HEK293 (cell line): Measurements from ENCODE around the gene PDE3A.

Source experiments
- CTCF ChIA-PET: fragments of 350-600 bp; formaldehyde crosslinking; extraction: SDS; loops from one replicate; lab custom pipeline; 2021; ENCODE audit warnings: antibody characterized with exemption; lab: Yijun Ruan, JAX
- POLR2A ChIA-PET: fragments of 300-600 bp; formaldehyde crosslinking; extraction: SDS; loops from one replicate; lab custom pipeline; 2020; ENCODE audit warnings: antibody characterized with exemption, inconsistent platforms; lab: Yijun Ruan, JAX
- H3K27ac ChIP-seq: fragments of 200-500 bp; sonication (Bioruptor generic); 2 replicates; pipeline ENCODE4 v1.5.1; 2014; ENCODE audit warnings: low read depth, low read length, control low read depth, inconsistent platforms; ENCODE audit errors: extremely low read depth
- H3K36me3 ChIP-seq, 2 experiments: fragments of 200-500 bp in 1 of 2; sonication (Bioruptor generic) in 1 of 2; 1 replicate in 1 of 2; 2 replicates in 1 of 2; pipeline ENCODE4 v1.5.1; 2014 to 2017; ENCODE audit warnings: inconsistent platforms in 2 of 2, low read length in 2 of 2; ENCODE audit not compliant: control insufficient read depth in 2 of 2, insufficient read depth in 1 of 2
- H3K4me1 ChIP-seq: fragments of 200-500 bp; sonication (Bioruptor generic); 2 replicates; pipeline ENCODE4 v1.5.1; 2014; ENCODE audit warnings: mild to moderate bottlenecking, low read length, inconsistent platforms; ENCODE audit not compliant: control insufficient read depth, insufficient read depth
- H3K4me3 ChIP-seq: 2 replicates; pipeline ENCODE4 v1.5.1; 2011; ENCODE audit warnings: low read depth, mild to moderate bottlenecking, control low read depth, low read length, moderate library complexity
- H3K9me3 ChIP-seq: fragments of 200-500 bp; sonication (Bioruptor generic); 2 replicates; pipeline ENCODE4 v1.5.1; 2014; ENCODE audit warnings: low read depth, low read length, inconsistent platforms; ENCODE audit not compliant: control insufficient read depth, insufficient read depth
- BCL6B ChIP-seq: fragments of 450-650 bp; formaldehyde crosslinking; IDR thresholded peaks from 2 replicates; pipeline ENCODE4 v1.5.1; 2017; ENCODE audit warnings: missing biosample characterization, missing genetic modification characterization
- CTCF ChIP-seq: fragments of 450-650 bp; formaldehyde crosslinking; IDR thresholded peaks from 2 replicates; pipeline ENCODE4 v1.5.1; 2016; ENCODE audit warnings: missing biosample characterization, missing genetic modification characterization
- GLI2 ChIP-seq: fragments of 450-650 bp; formaldehyde crosslinking; IDR thresholded peaks from 2 replicates; pipeline ENCODE4; 2017; ENCODE audit warnings: missing biosample characterization, missing genetic modification characterization, low read depth, borderline replicate concordance
- HOXC10 ChIP-seq: sonication (generic); formaldehyde crosslinking; IDR thresholded peaks from 2 replicates; pipeline ENCODE4 v1.8.1; 2023; ENCODE audit warnings: mild to moderate bottlenecking, missing genetic modification reagents
- OSR2 ChIP-seq: fragments of 450-650 bp; formaldehyde crosslinking; IDR thresholded peaks from 2 replicates; pipeline ENCODE4 v1.5.1; 2016; ENCODE audit warnings: missing biosample characterization, missing genetic modification characterization
- OVOL3 ChIP-seq: fragments of 450-650 bp; formaldehyde crosslinking; IDR thresholded peaks from 2 replicates; pipeline ENCODE4 v1.5.1; 2016; ENCODE audit warnings: missing biosample characterization, missing genetic modification characterization
- ZNF138 ChIP-seq: fragments of 450-650 bp; formaldehyde crosslinking; IDR thresholded peaks from 2 replicates; pipeline ENCODE4 v1.5.1; 2016; ENCODE audit warnings: missing biosample characterization, missing genetic modification characterization, borderline replicate concordance
- ZNF16 ChIP-seq: fragments of 450-650 bp; formaldehyde crosslinking; IDR thresholded peaks from 2 replicates; pipeline ENCODE4 v1.5.1; 2016; ENCODE audit warnings: low read depth, missing biosample characterization, missing genetic modification characterization
- ZNF214 ChIP-seq: fragments of 450-650 bp; formaldehyde crosslinking; IDR thresholded peaks from 2 replicates; pipeline ENCODE4 v1.5.1; 2017; ENCODE audit warnings: missing biosample characterization, mild to moderate bottlenecking, missing genetic modification characterization, borderline replicate concordance
- ZNF24 ChIP-seq: fragments of 450-650 bp; formaldehyde crosslinking; IDR thresholded peaks from 2 replicates; pipeline ENCODE4 v1.5.1; 2016; ENCODE audit warnings: missing biosample characterization, missing genetic modification characterization
- ZNF335 ChIP-seq: fragments of 450-650 bp; formaldehyde crosslinking; conservative IDR thresholded peaks from 2 replicates; pipeline ENCODE4 v1.5.1; 2016; ENCODE audit warnings: missing biosample characterization, missing genetic modification characterization
- ZNF677 ChIP-seq: fragments of 450-650 bp; IDR thresholded peaks from 2 replicates; pipeline ENCODE4 v1.5.0; 2018; ENCODE audit warnings: missing biosample characterization, mild to moderate bottlenecking, missing genetic modification characterization, moderate library complexity
- ZNF707 ChIP-seq: fragments of 450-650 bp; formaldehyde crosslinking; IDR thresholded peaks from 2 replicates; pipeline ENCODE4 v1.5.1; 2016; ENCODE audit warnings: missing biosample characterization, missing genetic modification characterization
- ZNF843 ChIP-seq: fragments of 450-650 bp; formaldehyde crosslinking; IDR thresholded peaks from 2 replicates; pipeline ENCODE4 v1.5.1; 2016; ENCODE audit warnings: missing biosample characterization, missing genetic modification characterization
- TF ChIP-seq, protein P1 (sequence below): fragments of 450-650 bp; formaldehyde crosslinking; IDR thresholded peaks from 2 replicates; pipeline ENCODE4 v1.5.1; 2016; ENCODE audit warnings: missing biosample characterization, missing genetic modification characterization, low read depth
- TF ChIP-seq, protein P2 (sequence below): fragments of 450-650 bp; formaldehyde crosslinking; IDR thresholded peaks from 2 replicates; pipeline ENCODE4 v1.5.1; 2016; ENCODE audit warnings: missing biosample characterization, missing genetic modification characterization

The PDE3A gene

DNA sequence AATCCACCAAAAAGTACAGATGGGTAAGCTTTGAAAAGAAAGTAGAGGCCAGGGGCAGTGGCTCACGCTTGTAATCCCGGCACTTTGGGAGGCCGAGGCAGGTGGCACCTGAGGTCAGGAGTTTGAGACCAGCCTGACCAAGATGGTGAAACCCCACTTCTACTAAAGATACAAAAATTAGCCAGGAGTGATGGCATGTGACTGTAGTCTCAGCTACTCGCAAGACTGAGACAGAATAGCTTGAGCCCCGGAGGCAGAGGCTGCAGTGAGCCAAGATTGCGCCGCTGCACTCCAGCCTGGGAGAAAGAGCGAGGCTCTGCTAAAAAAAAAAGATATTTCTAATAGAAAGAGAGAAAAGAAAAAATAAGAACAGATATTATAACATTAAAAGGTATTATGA is 192.6 kb downstream of the PDE3A start:
- CTCF ChIA-PET: interaction anchor here (1.4 kb wide), 1 partner anchor 12 kb away, joined by 7 read pairs; no protein-coding TSS in a partner anchor
- Histone ChIP-seq H3K4me3 (no peak overlapping the region), H3K4me1 (no peaks in the 10 kb centered on the region), H3K36me3 (no peaks in the 10 kb centered on the region), H3K27ac (no peak overlapping the region), H3K9me3 (no peaks in the 10 kb centered on the region)
- no peak for TF ChIP-seq ZNF707 (tag by site-specific recombination)
- no peak for TF ChIP-seq HOXC10 (CRISPR knock-in tag)
- TF ChIP-seq ZNF24 (tag by site-specific recombination): no peak
- TF ChIP-seq, protein P1, sequence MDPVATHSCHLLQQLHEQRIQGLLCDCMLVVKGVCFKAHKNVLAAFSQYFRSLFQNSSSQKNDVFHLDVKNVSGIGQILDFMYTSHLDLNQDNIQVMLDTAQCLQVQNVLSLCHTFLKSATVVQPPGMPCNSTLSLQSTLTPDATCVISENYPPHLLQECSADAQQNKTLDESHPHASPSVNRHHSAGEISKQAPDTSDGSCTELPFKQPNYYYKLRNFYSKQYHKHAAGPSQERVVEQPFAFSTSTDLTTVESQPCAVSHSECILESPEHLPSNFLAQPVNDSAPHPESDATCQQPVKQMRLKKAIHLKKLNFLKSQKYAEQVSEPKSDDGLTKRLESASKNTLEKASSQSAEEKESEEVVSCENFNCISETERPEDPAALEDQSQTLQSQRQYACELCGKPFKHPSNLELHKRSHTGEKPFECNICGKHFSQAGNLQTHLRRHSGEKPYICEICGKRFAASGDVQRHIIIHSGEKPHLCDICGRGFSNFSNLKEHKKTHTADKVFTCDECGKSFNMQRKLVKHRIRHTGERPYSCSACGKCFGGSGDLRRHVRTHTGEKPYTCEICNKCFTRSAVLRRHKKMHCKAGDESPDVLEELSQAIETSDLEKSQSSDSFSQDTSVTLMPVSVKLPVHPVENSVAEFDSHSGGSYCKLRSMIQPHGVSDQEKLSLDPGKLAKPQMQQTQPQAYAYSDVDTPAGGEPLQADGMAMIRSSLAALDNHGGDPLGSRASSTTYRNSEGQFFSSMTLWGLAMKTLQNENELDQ (tag by site-specific recombination): no peak
- TF ChIP-seq BCL6B (tag by site-specific recombination): no peak
- TF ChIP-seq GLI2 (tag by site-specific recombination): no peak
- no peak for TF ChIP-seq ZNF335 (tag by site-specific recombination)
- TF ChIP-seq ZNF16 (tag by site-specific recombination): no peak
- no peak for TF ChIP-seq ZNF677 (tag by site-specific recombination)
- TF ChIP-seq, protein P2, sequence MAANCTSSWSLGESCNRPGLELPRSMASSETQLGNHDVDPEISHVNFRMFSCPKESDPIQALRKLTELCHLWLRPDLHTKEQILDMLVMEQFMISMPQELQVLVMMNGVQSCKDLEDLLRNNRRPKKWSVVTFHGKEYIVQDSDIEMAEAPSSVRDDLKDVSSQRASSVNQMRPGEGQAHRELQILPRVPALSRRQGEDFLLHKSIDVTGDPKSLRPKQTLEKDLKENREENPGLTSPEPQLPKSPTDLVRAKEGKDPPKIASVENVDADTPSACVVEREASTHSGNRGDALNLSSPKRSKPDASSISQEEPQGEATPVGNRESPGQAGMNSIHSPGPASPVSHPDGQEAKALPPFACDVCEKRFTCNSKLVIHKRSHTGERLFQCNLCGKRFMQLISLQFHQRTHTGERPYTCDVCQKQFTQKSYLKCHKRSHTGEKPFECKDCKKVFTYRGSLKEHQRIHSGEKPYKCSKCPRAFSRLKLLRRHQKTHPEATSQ (tag by site-specific recombination): no peak
- no peak for TF ChIP-seq OSR2 (tag by site-specific recombination)
- POLR2A ChIA-PET: no interaction called here

DNA sequence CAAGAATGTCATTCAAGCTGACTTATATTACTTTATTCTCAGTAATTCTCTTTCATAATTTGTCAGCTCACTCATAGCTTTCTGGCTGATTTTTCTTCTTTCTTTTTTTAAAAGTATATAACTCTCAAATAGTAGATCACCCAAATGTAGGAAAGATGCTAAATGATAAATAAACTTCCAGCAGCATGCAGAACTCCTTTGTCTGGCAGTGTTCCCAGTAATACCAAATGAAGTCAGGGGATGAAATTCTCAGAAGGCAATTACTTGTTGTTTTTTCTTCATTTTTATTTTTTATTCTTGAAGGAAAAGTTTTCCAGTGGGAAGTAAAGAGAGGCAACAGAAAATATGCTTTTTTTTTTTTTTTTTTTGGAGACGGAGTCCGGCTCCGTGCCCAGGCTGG is 193.5 kb downstream of the PDE3A start:
- Histone ChIP-seq H3K9me3 (no peaks in the 10 kb centered on the region), H3K4me1 (no peaks in the 10 kb centered on the region)
- CTCF ChIA-PET: interaction anchor here (1.4 kb wide), 1 partner anchor 13 kb away, joined by 7 read pairs; no protein-coding TSS in a partner anchor
- TF ChIP-seq ZNF214: no peak
- TF ChIP-seq ZNF843 (tag by site-specific recombination): no peak
- TF ChIP-seq ZNF138 (tag by site-specific recombination): no peak
- TF ChIP-seq CTCF (tag by site-specific recombination): no peak
- no peak for TF ChIP-seq OVOL3 (tag by site-specific recombination)
- TF ChIP-seq, all 188 proteins: peak for 0
- H3K4me3 ChIP-seq: no peak overlapping the region
- H3K27ac ChIP-seq: no peak overlapping the region
- POLR2A ChIA-PET: no interaction called here
- no peaks in the 10 kb centered on the region for H3K36me3 ChIP-seq
